Keratinocyte (primary cell): Measurements from ENCODE around the gene PANX2. TPM values are rescaled to one million over a fixed set of nuclear protein-coding genes. Genes with fewer than 3 reads are reported as not detected.

Source experiments
- DNase-seq: peaks from one replicate; pipeline ENCODE4 v3.0.0-alpha.2; 2011; ENCODE audit warnings: low read depth, missing footprints, low spot score
- FAIRE-seq: peaks from 2 replicates; lab custom pipeline; 2011; peaks lifted over from hg19 to GRCh38; lab: Jason Lieb, UNC
- H2AFZ ChIP-seq: 2 replicates; pipeline ENCODE4 v1.6.0; 2012; ENCODE audit warnings: low read length, control low read depth, inconsistent platforms; ENCODE audit not compliant: control insufficient read depth
- H3K27ac ChIP-seq: 2 replicates; pipeline ENCODE4 v1.5.1; 2011; ENCODE audit warnings: low read length; ENCODE audit not compliant: control insufficient read depth, insufficient read depth
- H3K27me3 ChIP-seq: 3 replicates; pipeline ENCODE4 v1.6.0; 2011; ENCODE audit warnings: low read length; ENCODE audit not compliant: control insufficient read depth, insufficient read depth; ENCODE audit errors: extremely low read depth
- H3K36me3 ChIP-seq, 2 experiments: 2 replicates in 1 of 2; 3 replicates in 1 of 2; pipeline ENCODE4 v1.5.1; 2011; ENCODE audit warnings: low read length in 2 of 2, mild to moderate bottlenecking in 1 of 2; ENCODE audit not compliant: control insufficient read depth in 2 of 2, insufficient read depth in 2 of 2; ENCODE audit errors: extremely low read depth in 1 of 2
- H3K4me1 ChIP-seq: 3 replicates; pipeline ENCODE4 v1.5.1; 2011; ENCODE audit warnings: low read length; ENCODE audit not compliant: control insufficient read depth, insufficient read depth; ENCODE audit errors: extremely low read depth
- H3K4me2 ChIP-seq: 3 replicates; pipeline ENCODE4 v1.6.0; 2011; ENCODE audit warnings: low read depth, low read length; ENCODE audit not compliant: control insufficient read depth, insufficient read depth; ENCODE audit errors: extremely low read depth
- H3K4me3 ChIP-seq, 3 experiments: fragments of 200-600 bp in 1 of 3; sonication (generic) in 1 of 3; 2 replicates in 2 of 3; 3 replicates in 1 of 3; pipeline ENCODE4 v1.5.1; 2011 to 2016; ENCODE audit warnings: low read length in 3 of 3, mild to moderate bottlenecking in 3 of 3, control low read depth in 2 of 3, inconsistent platforms in 1 of 3, low read depth in 1 of 3, mixed read lengths in 1 of 3, mixed run types in 1 of 3, moderate library complexity in 1 of 3; ENCODE audit not compliant: control insufficient read depth in 2 of 3, insufficient read depth in 2 of 3; ENCODE audit errors: extremely low read depth in 1 of 3
- H3K79me2 ChIP-seq: 2 replicates; pipeline ENCODE4 v1.6.0; 2012; ENCODE audit warnings: low read length; ENCODE audit not compliant: control insufficient read depth, insufficient read depth
- H3K9ac ChIP-seq: 3 replicates; pipeline ENCODE4 v1.6.0; 2011; ENCODE audit warnings: low read length; ENCODE audit not compliant: control insufficient read depth, insufficient read depth; ENCODE audit errors: extremely low read depth
- H3K9me1 ChIP-seq: 3 replicates; pipeline ENCODE4 v1.6.0; 2011; ENCODE audit warnings: low read length; ENCODE audit not compliant: control insufficient read depth, insufficient read depth; ENCODE audit errors: extremely low read depth
- H3K9me3 ChIP-seq: 2 replicates; pipeline ENCODE4 v1.5.1; 2012; ENCODE audit warnings: low read depth, low read length; ENCODE audit not compliant: control insufficient read depth
- H4K20me1 ChIP-seq: 3 replicates; pipeline ENCODE4 v1.6.0; 2011; ENCODE audit warnings: low read length; ENCODE audit not compliant: control insufficient read depth, insufficient read depth; ENCODE audit errors: extremely low read depth
- EZH2 ChIP-seq: IDR thresholded peaks from one replicate; pipeline ENCODE4 v1.6.1; 2012; ENCODE audit warnings: inconsistent platforms, mild to moderate bottlenecking, low read length, moderate library complexity
- dilution Hi-C: fragments of 300-500 bp; cut with MboI; formaldehyde crosslinking; loops from one replicate; pipeline ENCODE4 v1.7.0; 2020; ENCODE audit warnings: low sequenced_read_pairs; ENCODE audit not compliant: extremely low pct_ligation_motif_present
- polyA plus RNA-seq, 5 experiments: library from polyadenylated mRNA; depleted of rRNA in 3 of 5; stranded (reverse) in 3 of 5; stranded (forward) in 1 of 5; unstranded in 1 of 5; fragments of >200 nt; gene quantifications; 1 replicate in 1 of 5; 2 replicates in 3 of 5; 3 replicates in 1 of 5; pipeline versions ENCODE4 v1.2.1 to v1.2.3, GENCODE V29; 2011 to 2012; ENCODE audit warnings: missing spikeins in 2 of 5, low read depth in 1 of 5, low replicate concordance in 1 of 5
- TF ChIP-seq, protein P1 (sequence below), 3 experiments: IDR thresholded peaks in 1 of 3; conservative IDR thresholded peaks in 1 of 3; optimal IDR thresholded peaks in 1 of 3; 2 replicates in 2 of 3; 3 replicates in 1 of 3; pipeline versions ENCODE3 to v1.5.1; 2011; ENCODE audit warnings: low read length in 3 of 3, mild to moderate bottlenecking in 3 of 3, moderate library complexity in 2 of 3, control low read depth in 1 of 3, inconsistent platforms in 1 of 3; ENCODE audit not compliant: insufficient read depth in 2 of 3; ENCODE audit errors: extremely low read depth in 1 of 3

The PANX2 gene
- polyA plus RNA-seq, 1 donor (not counting 4 experiments of a cell fraction or from before 2014, with no cell fraction given): 0.22 TPM

DNA sequence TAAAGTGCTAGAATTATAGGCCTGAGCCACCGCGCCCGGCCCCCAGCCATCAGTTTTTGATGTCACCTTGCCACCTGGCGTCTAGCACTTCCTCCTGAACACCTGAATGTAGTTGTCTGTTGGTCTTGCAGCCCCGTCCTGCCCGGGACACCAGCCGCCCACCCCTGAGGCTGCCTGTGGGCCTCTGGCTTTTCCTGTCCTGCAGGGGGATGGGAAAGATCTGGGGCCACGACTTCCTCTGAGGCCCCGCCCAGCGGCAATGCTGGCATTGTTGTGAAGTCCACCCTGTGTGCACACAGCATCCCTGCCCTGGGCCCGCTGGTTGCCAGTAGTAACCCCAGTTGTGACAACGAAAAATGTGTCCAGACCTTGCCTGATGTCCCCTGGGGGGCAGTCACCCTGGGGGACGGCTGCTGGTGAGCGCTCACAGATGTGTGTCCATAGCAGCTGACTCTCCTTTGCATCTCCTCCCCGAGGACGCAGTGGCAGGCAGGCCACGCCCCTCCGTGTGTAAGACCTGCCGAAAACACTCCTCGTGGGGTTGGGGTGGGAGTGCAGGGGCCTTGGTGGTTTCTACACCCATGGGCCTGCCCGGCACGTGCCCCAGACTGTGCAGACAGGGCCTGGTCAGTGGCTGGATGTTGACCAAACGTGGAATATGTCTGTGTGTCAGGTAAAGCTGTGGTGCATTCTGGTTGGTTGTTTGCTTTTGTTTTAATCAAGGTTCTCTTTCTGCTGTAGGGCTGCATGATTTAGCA lies 37.0 kb downstream of the PANX2 start:
- Histone ChIP-seq H2AFZ (no peak overlapping the region), H4K20me1 (peaks cover 10% of the 10 kb centered on the region), H3K4me1 (peaks cover 6% of the 10 kb centered on the region), H3K9me1 (peaks cover 2% of the 10 kb centered on the region), H3K27me3 (no peaks in the 10 kb centered on the region), H3K9me3 (no peaks in the 10 kb centered on the region), H3K27ac (no peak overlapping the region), H3K36me3 (peaks cover 21 to 30% of the 10 kb centered on the region in 2 experiments), H3K4me2 (no peak overlapping the region), H3K79me2 (peaks cover 16% of the 10 kb centered on the region), H3K9ac (no peak overlapping the region), H3K4me3 (no peak overlapping the region)
- no peak for FAIRE-seq
- TF ChIP-seq, protein P1, sequence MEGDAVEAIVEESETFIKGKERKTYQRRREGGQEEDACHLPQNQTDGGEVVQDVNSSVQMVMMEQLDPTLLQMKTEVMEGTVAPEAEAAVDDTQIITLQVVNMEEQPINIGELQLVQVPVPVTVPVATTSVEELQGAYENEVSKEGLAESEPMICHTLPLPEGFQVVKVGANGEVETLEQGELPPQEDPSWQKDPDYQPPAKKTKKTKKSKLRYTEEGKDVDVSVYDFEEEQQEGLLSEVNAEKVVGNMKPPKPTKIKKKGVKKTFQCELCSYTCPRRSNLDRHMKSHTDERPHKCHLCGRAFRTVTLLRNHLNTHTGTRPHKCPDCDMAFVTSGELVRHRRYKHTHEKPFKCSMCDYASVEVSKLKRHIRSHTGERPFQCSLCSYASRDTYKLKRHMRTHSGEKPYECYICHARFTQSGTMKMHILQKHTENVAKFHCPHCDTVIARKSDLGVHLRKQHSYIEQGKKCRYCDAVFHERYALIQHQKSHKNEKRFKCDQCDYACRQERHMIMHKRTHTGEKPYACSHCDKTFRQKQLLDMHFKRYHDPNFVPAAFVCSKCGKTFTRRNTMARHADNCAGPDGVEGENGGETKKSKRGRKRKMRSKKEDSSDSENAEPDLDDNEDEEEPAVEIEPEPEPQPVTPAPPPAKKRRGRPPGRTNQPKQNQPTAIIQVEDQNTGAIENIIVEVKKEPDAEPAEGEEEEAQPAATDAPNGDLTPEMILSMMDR (optimal IDR thresholded peaks at IDR 0.05 in 1 of 3, IDR thresholded peaks at IDR 0.05 in 1 of 3, conservative IDR thresholded peaks at IDR 0.05 in 1 of 3; ENCODE audit: extremely low read depth in 1 of 3, insufficient read depth in 2 of 3, low read length in 3 of 3): no peak
- no peak for TF ChIP-seq EZH2
- dilution Hi-C loops: no loop called here
- no peak for DNase-seq

DNA sequence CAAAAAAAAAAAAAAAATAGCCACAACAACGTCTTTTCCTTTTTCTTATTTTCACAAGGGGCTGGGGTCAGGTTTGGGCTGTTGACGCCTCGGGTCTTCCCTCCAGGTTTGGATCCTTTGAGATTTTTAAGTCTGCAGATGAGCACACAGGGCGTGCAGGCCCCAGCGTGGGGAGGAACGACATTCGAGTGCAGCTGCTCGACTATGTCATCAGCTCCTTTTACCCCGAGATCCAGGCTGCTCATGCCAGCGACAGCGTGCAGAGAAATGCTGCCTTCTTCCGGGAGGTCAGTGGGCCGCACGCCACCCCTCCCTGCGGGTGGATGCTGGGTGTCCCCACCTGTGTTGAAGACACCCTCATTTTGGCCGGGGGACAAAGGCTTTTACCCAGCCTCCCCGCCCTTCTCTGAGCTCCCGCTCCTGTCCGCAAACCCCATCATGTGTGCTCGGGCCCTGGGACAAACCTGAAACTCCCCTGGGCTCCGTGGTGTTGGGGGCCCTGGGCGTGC lies 38.0 kb downstream of the PANX2 start:
- Histone ChIP-seq H4K20me1 (peaks cover 10% of the 10 kb centered on the region), H3K4me2 (no peak overlapping the region), H3K4me3 (no peak overlapping the region), H3K9me1 (peaks cover 2% of the 10 kb centered on the region), H3K27me3 (no peaks in the 10 kb centered on the region), H3K9ac (no peak overlapping the region), H3K79me2 (peaks cover 25% of the 10 kb centered on the region), H3K9me3 (no peaks in the 10 kb centered on the region), H2AFZ (no peak overlapping the region), H3K27ac (no peak overlapping the region), H3K36me3 (peaks cover 23 to 35% of the 10 kb centered on the region in 2 experiments), H3K4me1 (peaks cover 6% of the 10 kb centered on the region)
- TF ChIP-seq, protein P1 (optimal IDR thresholded peaks at IDR 0.05 in 1 of 3, IDR thresholded peaks at IDR 0.05 in 1 of 3, conservative IDR thresholded peaks at IDR 0.05 in 1 of 3; ENCODE audit: extremely low read depth in 1 of 3, insufficient read depth in 2 of 3, low read length in 3 of 3): no peak
- no peak for TF ChIP-seq EZH2
- DNase-seq (no peak), FAIRE-seq (no peak)
- dilution Hi-C loops: no loop called here
